A673 (cell line): ENCODE measurements around the gene SP6. TPM values are rescaled to one million over a fixed set of nuclear protein-coding genes. Genes with fewer than 3 reads are reported as not detected.
A peak's percentile ranks its signal among the peaks of the same experiment; 100 is the strongest.

Experiments used
- BruUV-seq: library from RNA; stranded (reverse); fragments of 400-500 nt; replicated peaks from 2 replicates; lab custom pipeline; 2021; lab: Mats Ljungman, UMichigan
- CTCF ChIA-PET: fragments of 300-600 bp; sonication (Branson Sonifier 250); formaldehyde crosslinking; loops from one replicate; lab custom pipeline; 2022; ENCODE audit warnings: antibody characterized with exemption; lab: Charles Lee
- POLR2A ChIA-PET: fragments of 300-600 bp; sonication (Branson Sonifier 250); formaldehyde crosslinking; loops from one replicate; lab custom pipeline; 2022; ENCODE audit warnings: antibody characterized with exemption; ENCODE audit not compliant: low non-redundant PET; lab: Charles Lee
- DNase-seq: peaks from one replicate; pipeline ENCODE4 v3.0.0-alpha.2; 2015; ENCODE audit warnings: low spot score
- H3K27ac ChIP-seq: fragments of 200-600 bp; sonication (generic); 2 replicates; pipeline ENCODE4 v1.5.1; 2016; ENCODE audit warnings: mixed run types, low read depth, mild to moderate bottlenecking, mixed read lengths, antibody characterized with exemption, low read length; ENCODE audit not compliant: poor library complexity, severe bottlenecking
- H3K27me3 ChIP-seq: fragments of 200-600 bp; sonication (generic); replicated peaks from 2 replicates; pipeline ENCODE4 v1.6.1; 2017; ENCODE audit warnings: mixed run types, low read depth, mild to moderate bottlenecking, mixed read lengths, antibody characterized with exemption, low read length; ENCODE audit not compliant: insufficient read depth, poor library complexity
- H3K36me3 ChIP-seq: fragments of 200-600 bp; sonication (generic); 2 replicates; pipeline ENCODE4 v1.6.1; 2016; ENCODE audit warnings: mixed run types, mild to moderate bottlenecking, mixed read lengths, antibody characterized with exemption, low read length; ENCODE audit not compliant: insufficient read depth, poor library complexity, severe bottlenecking
- H3K4me1 ChIP-seq: fragments of 200-600 bp; sonication (generic); 2 replicates; pipeline ENCODE4 v1.6.1; 2017; ENCODE audit warnings: mixed run types, mild to moderate bottlenecking, mixed read lengths, antibody characterized with exemption, low read length; ENCODE audit not compliant: insufficient read depth, poor library complexity, severe bottlenecking
- H3K4me3 ChIP-seq: fragments of 200-600 bp; sonication (generic); 2 replicates; pipeline ENCODE4 v1.5.1; 2016; ENCODE audit warnings: low read depth, mixed run types, mild to moderate bottlenecking, mixed read lengths, low read length; ENCODE audit not compliant: poor library complexity, severe bottlenecking
- H3K9me3 ChIP-seq: fragments of 200-600 bp; sonication (generic); 2 replicates; pipeline ENCODE4 v1.6.1; 2016; ENCODE audit warnings: mixed run types, low read depth, mild to moderate bottlenecking, mixed read lengths, antibody characterized with exemption, low read length; ENCODE audit not compliant: poor library complexity, severe bottlenecking
- EZH2 ChIP-seq: fragments of 200-600 bp; sonication (generic); IDR thresholded peaks from 2 replicates; pipeline ENCODE4 v1.6.1; 2017; ENCODE audit warnings: borderline replicate concordance, low read depth, mild to moderate bottlenecking, mixed read lengths, antibody characterized with exemption, low read length; ENCODE audit not compliant: poor library complexity, severe bottlenecking
- intact Hi-C: fragments of 100-400 bp; cut with micrococcal nuclease; formaldehyde crosslinking; loops from one replicate; pipeline ENCODE4 v1.10.0; 2022; ENCODE audit not compliant: unreplicated experiment
- total RNA-seq: library from RNA; stranded (reverse); gene quantifications from 2 replicates; pipeline ENCODE4 v1.2.3, GENCODE V29; 2021
- TF ChIP-seq, protein P1 (sequence below): fragments of 300-800, 200-600 bp; sonication (generic); conservative IDR thresholded peaks from 2 replicates; pipeline ENCODE4 v1.5.1; 2017; ENCODE audit warnings: low read depth, mild to moderate bottlenecking, antibody characterized with exemption, low read length, moderate library complexity, mixed read lengths

The SP6 gene
- total RNA-seq, 1 experiment from 2014 or later, result 0.15 TPM

DNA sequence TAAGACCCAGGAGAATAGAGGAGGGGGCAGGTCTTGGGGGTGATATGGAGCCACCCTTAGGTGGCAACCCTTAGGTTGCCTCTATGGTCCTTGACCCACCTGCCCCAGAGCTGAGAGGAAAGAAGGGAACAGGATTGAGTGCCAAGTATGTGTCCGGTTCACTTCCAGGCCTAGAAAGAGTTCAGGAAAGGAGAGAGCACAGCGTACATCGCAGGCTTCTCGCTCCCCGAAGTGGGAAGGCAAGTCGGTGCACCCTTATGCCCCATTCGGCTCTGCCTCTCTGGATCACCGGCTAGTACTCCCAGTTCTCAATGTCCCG, 631 bp downstream of the SP6 start:
- intact Hi-C loops, result no loop called here
- TF ChIP-seq EZH2, result no peak
- TF ChIP-seq, protein P1, sequence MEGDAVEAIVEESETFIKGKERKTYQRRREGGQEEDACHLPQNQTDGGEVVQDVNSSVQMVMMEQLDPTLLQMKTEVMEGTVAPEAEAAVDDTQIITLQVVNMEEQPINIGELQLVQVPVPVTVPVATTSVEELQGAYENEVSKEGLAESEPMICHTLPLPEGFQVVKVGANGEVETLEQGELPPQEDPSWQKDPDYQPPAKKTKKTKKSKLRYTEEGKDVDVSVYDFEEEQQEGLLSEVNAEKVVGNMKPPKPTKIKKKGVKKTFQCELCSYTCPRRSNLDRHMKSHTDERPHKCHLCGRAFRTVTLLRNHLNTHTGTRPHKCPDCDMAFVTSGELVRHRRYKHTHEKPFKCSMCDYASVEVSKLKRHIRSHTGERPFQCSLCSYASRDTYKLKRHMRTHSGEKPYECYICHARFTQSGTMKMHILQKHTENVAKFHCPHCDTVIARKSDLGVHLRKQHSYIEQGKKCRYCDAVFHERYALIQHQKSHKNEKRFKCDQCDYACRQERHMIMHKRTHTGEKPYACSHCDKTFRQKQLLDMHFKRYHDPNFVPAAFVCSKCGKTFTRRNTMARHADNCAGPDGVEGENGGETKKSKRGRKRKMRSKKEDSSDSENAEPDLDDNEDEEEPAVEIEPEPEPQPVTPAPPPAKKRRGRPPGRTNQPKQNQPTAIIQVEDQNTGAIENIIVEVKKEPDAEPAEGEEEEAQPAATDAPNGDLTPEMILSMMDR, result no peak
- Histone ChIP-seq H3K36me3 (no peaks in the 10 kb centered on the region), H3K27me3 (peaks cover 97% of the 10 kb centered on the region), H3K9me3 (no peaks in the 10 kb centered on the region), H3K4me1 (no peaks in the 10 kb centered on the region), H3K4me3 (no peak overlapping the region), H3K27ac (no peak overlapping the region)
- POLR2A ChIA-PET, result no interaction called here
- no peak for DNase-seq
- no TSS peak for BruUV-seq
- CTCF ChIA-PET, result no interaction called here

DNA sequence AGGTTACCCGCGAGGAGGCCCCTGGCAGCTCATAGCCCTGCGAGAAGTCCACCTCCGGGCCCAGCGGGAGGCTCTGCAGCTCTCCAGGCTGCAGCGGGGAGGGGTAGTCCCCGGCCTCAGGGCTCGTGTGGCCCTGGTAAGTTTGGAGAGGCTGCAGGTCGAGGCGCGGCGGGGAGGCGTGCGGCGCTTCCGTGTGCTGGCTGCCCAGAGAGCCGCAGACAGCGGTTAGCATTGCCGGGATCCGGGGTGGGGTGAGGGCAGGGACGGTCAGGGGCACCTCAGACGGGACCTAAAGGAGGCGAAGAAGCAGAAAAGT, 2.8 kb downstream of the SP6 start:
- ChIA-PET POLR2A (no interaction called here), CTCF (interaction anchor here (1.7 kb wide), 1 partner anchor 42 kb away, joined by 7 read pairs; no protein-coding TSS in a partner anchor)
- intact Hi-C loops, result loop anchor here (10.0 kb wide), 1 partner anchor 97 kb away; the partner anchor contains the start of gene PNPO
- Histone ChIP-seq H3K27me3 (peaks cover 76% of the 10 kb centered on the region), H3K4me3 (no peak overlapping the region), H3K27ac (no peak overlapping the region), H3K36me3 (no peaks in the 10 kb centered on the region), H3K4me1 (no peaks in the 10 kb centered on the region), H3K9me3 (no peaks in the 10 kb centered on the region)
- BruUV-seq, result no TSS peak
- no peak for DNase-seq
- TF ChIP-seq, protein P1, result no peak
- TF ChIP-seq EZH2, result no peak

DNA sequence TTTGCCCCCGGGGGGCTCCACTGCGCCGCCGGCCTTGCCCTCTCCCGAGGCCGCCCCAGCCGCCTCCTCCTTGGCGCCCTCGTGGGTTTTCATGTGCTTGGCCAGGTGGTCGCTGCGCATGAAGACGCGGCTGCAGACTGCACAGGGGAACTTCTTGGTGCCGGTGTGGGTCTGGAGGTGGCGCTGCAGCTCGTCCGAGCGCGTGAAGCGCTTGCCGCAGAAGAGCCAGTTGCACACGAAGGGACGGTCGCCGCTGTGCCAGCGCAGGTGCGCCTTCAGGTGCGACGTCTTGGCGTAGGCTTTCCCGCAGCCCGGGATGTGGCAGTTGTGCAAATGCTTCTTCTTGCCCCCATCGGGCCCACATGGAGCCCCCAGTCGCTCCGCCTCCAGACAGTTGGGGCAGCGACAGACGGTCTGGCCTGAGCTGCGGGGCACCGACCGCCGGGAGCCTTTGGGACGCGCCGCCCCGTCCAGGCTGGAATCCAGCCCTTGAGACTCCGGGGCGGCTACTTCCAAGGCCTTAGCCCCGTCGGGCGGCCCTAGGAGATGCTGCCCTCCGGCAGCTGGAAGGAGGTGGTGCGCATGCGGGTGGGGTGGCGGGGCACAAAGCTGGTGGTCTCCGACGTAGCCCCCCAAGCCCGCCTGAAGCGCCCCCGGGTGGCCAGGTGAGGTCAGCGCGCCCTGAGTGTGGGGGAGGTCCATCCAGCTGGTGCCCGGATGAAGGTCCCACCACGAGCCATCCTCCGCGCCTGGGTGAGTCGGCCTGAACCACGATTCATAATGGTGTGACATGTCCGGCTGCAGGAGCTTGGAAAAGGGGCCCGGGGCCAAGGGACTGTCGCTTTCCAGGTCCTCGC, 3.4 kb downstream of the SP6 start:
- Histone ChIP-seq H3K4me3 (no peak overlapping the region), H3K4me1 (no peaks in the 10 kb centered on the region), H3K36me3 (no peaks in the 10 kb centered on the region), H3K27ac (no peak overlapping the region), H3K27me3 (peaks cover 70% of the 10 kb centered on the region), H3K9me3 (no peaks in the 10 kb centered on the region)
- intact Hi-C loops, result loop anchor here (10.0 kb wide), 1 partner anchor 97 kb away; the partner anchor contains the start of gene PNPO
- no peak for DNase-seq
- ChIA-PET POLR2A (no interaction called here), CTCF (interaction anchor here (1.7 kb wide), 1 partner anchor 42 kb away, joined by 7 read pairs; no protein-coding TSS in a partner anchor)
- peak; percentile 55 for TF ChIP-seq EZH2
- TF ChIP-seq, protein P1, result peak; percentile 55
- BruUV-seq, result no TSS peak
